ENCODE data around the gene ZNF662. TPM values are rescaled to one million over a fixed set of nuclear protein-coding genes. Genes with fewer than 3 reads are reported as not detected.
A peak's percentile ranks its signal among the peaks of the same experiment; 100 is the strongest.

Gene ZNF662
- total RNA-seq, 4 donors from 2014 or later: 1.2 to 8.9 (median 6.0) TPM

DNA sequence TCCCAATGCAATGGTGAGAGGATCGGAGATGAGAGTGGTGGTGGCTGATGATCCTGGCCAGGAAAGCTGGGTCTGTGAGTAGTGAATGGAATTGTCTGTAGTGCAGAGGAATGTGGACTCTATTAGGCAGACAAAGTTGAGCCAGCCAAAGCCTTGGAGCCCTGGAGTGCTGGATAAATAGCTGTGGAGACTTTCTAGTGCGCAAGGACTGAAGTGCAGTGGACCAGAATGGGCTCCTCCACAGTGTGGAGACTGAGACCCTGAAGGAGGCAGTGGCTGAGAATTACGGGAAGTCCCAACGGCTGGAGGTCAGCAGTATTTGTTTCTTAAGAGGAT, 874 bp downstream of the ZNF662 start:
- DNase-seq: no peak
- TF ChIP-seq, protein P1, sequence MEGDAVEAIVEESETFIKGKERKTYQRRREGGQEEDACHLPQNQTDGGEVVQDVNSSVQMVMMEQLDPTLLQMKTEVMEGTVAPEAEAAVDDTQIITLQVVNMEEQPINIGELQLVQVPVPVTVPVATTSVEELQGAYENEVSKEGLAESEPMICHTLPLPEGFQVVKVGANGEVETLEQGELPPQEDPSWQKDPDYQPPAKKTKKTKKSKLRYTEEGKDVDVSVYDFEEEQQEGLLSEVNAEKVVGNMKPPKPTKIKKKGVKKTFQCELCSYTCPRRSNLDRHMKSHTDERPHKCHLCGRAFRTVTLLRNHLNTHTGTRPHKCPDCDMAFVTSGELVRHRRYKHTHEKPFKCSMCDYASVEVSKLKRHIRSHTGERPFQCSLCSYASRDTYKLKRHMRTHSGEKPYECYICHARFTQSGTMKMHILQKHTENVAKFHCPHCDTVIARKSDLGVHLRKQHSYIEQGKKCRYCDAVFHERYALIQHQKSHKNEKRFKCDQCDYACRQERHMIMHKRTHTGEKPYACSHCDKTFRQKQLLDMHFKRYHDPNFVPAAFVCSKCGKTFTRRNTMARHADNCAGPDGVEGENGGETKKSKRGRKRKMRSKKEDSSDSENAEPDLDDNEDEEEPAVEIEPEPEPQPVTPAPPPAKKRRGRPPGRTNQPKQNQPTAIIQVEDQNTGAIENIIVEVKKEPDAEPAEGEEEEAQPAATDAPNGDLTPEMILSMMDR (IDR thresholded peaks at IDR 0.05): no peak
- no peak for TF ChIP-seq POLR2A (IDR thresholded peaks at IDR 0.05)
- peak overlapping the region in 1 of 4 donors; percentile 51 for H3K4me3 ChIP-seq
- H3K9me3 ChIP-seq: peaks cover 0 to 5% (median 0%) of the 10 kb centered on the region in 4 donors
- H3K36me3 ChIP-seq: peaks cover 0 to 27% (median 0%) of the 10 kb centered on the region in 3 donors
- H3K27me3 ChIP-seq: no peaks in the 10 kb centered on the region
- H3K4me1 ChIP-seq: peaks cover 0 to 4% (median 0%) of the 10 kb centered on the region in 4 donors
- H3K27ac ChIP-seq: no peak overlapping the region

DNA sequence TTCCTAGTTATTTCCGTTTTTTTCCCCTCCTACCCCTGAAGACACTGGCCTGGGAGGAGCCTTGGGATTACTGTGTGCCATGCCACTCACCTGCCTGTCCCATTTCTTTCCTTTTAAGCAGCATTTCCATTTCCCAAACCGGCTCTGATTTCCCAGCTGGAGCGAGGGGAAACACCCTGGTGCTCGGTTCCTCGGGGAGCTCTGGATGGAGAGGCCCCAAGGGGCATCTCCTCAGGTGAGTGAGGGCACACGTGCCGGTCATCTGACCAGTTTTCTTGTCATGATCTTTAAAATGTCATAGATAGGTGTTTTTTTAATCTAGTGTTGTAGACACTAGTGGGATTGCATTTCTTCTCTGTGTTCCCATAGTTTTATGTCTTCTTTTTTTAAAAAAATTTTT, 2.7 kb downstream of the ZNF662 start:
- Histone ChIP-seq H3K27ac (no peak overlapping the region), H3K27me3 (no peaks in the 10 kb centered on the region), H3K36me3 (peaks cover 0 to 38% (median 0%) of the 10 kb centered on the region in 3 donors), H3K4me1 (peaks cover 0 to 4% (median 0%) of the 10 kb centered on the region in 4 donors), H3K4me3 (no peak overlapping the region), H3K9me3 (peaks cover 0 to 15% (median 0%) of the 10 kb centered on the region in 4 donors)
- TF ChIP-seq, protein P1 (IDR thresholded peaks at IDR 0.05): no peak
- no peak for TF ChIP-seq POLR2A (IDR thresholded peaks at IDR 0.05)
- DNase-seq: no peak

DNA sequence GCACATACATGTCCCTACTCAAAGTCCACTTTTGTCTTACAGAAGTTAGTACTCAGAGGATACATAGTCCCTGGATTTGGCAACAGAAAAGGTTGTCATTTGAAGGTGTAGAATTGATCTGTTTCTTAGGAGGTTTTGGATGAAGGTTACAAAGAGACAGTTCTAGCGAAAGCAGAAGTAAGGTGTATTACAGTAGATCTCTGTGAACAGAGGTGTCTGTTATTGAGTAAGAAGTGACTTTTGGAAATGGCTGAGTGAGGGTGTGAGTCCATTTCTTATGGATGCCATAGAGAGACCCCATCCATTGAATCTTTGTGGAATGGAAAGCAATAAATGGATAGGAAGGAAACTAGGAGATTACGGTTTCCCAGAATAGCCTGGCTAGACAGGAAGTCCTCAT, 5.6 kb downstream of the ZNF662 start:
- H3K9me3 ChIP-seq: peaks cover 0 to 43% (median 3%) of the 10 kb centered on the region in 4 donors
- H3K27ac ChIP-seq: no peak overlapping the region
- DNase-seq: no peak
- no peak for TF ChIP-seq POLR2A (IDR thresholded peaks at IDR 0.05)
- TF ChIP-seq, protein P1 (IDR thresholded peaks at IDR 0.05): no peak
- peaks cover 0 to 2% (median 0%) of the 10 kb centered on the region in 4 donors for H3K4me1 ChIP-seq
- no peaks in the 10 kb centered on the region for H3K27me3 ChIP-seq
- no peak overlapping the region for H3K4me3 ChIP-seq
- H3K36me3 ChIP-seq: peaks cover 0 to 55% (median 0%) of the 10 kb centered on the region in 3 donors

DNA sequence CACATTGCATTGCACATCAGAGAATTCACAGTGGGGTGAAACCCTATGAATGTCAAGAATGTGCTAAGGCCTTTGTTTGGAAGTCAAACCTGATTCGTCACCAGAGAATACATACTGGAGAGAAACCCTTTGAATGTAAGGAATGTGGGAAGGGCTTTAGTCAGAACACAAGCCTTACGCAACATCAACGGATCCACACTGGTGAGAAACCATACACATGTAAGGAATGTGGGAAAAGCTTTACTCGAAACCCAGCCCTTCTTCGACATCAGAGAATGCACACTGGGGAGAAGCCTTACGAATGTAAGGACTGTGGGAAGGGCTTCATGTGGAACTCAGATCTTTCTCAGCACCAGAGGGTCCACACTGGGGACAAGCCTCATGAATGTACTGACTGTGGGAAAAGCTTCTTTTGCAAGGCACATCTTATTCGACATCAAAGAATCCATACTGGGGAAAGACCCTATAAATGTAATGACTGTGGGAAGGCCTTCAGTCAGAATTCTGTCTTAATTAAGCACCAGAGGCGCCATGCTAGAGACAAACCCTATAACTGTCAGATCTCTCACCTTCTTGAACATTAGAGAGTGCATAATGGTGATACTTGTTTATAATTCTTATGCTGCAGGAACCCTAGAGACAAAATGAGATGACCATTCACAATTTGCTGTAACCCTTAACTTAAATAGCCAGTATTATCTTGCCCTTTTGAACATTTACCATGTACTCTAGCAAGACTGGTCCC, 9.0 kb downstream of the ZNF662 start:
- H3K4me1 ChIP-seq: no peaks in the 10 kb centered on the region
- no peak overlapping the region for H3K4me3 ChIP-seq
- TF ChIP-seq POLR2A (IDR thresholded peaks at IDR 0.05): no peak
- TF ChIP-seq, protein P1 (IDR thresholded peaks at IDR 0.05): no peak
- no peak for DNase-seq
- H3K36me3 ChIP-seq: peaks cover 0 to 47% (median 0%) of the 10 kb centered on the region in 3 donors
- no peak overlapping the region for H3K27ac ChIP-seq
- peaks cover 0 to 48% (median 5%) of the 10 kb centered on the region in 4 donors for H3K9me3 ChIP-seq
- no peaks in the 10 kb centered on the region for H3K27me3 ChIP-seq

DNA sequence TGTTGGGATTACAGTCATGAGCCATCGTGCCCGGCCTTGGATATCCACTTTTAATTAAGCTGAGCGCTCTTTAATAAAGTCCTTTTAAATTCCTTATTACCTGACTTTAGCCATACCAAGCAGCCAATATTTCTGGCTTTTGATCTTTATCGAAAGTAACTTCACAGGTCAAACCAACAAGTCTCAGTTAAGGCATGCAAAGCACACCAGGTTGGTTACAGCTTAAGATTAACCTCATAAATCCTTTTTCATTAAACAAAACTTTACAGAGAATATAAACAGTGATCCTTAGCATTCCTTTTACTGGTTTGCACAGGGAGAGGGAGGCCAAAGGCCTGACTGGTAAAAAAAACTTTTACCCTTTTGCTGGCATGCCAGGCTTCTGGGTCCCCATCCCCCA, 17.7 kb downstream of the ZNF662 start:
- no peak for DNase-seq
- TF ChIP-seq, protein P1 (IDR thresholded peaks at IDR 0.05): no peak
- TF ChIP-seq POLR2A (IDR thresholded peaks at IDR 0.05): no peak
- H3K36me3 ChIP-seq: no peaks in the 10 kb centered on the region
- no peak overlapping the region for H3K27ac ChIP-seq
- H3K27me3 ChIP-seq: no peaks in the 10 kb centered on the region
- H3K9me3 ChIP-seq: no peaks in the 10 kb centered on the region
- no peak overlapping the region for H3K4me3 ChIP-seq
- H3K4me1 ChIP-seq: no peaks in the 10 kb centered on the region

Data from Peyer's patch (tissue), 4 donors.